ENCODE measurements around the gene ACAD11.

DNA sequence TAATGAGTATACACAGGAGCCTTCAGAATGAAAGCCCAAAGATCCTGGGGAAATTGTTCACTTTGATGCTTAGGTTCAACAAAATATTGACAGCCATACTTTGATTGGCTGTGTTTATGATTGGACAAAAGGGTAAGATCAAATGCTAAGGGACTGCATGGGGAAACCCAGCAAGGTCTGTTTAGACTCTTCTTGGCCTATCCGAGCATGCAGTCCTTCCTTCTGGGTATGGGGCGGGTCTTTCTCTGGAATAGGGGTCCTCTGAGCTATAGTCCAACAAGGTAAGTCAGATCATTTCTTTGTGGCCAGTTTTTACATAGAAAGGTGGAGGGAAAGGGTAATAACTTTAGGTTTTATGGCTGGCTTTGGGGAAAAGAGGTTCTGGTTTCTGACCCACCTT, 115.5 kb downstream of the ACAD11 start:
- TF ChIP-seq POLR2A (IDR thresholded peaks at IDR 0.05), result no peak
- TF ChIP-seq, protein P1, sequence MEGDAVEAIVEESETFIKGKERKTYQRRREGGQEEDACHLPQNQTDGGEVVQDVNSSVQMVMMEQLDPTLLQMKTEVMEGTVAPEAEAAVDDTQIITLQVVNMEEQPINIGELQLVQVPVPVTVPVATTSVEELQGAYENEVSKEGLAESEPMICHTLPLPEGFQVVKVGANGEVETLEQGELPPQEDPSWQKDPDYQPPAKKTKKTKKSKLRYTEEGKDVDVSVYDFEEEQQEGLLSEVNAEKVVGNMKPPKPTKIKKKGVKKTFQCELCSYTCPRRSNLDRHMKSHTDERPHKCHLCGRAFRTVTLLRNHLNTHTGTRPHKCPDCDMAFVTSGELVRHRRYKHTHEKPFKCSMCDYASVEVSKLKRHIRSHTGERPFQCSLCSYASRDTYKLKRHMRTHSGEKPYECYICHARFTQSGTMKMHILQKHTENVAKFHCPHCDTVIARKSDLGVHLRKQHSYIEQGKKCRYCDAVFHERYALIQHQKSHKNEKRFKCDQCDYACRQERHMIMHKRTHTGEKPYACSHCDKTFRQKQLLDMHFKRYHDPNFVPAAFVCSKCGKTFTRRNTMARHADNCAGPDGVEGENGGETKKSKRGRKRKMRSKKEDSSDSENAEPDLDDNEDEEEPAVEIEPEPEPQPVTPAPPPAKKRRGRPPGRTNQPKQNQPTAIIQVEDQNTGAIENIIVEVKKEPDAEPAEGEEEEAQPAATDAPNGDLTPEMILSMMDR (IDR thresholded peaks at IDR 0.05), result no peak
